SKM-1 treated with dmso at 0.1 percent for 144 hours (cell line): ENCODE results near the gene ICE2.

Experiments used
- DNase-seq: peaks from one replicate; lab custom pipeline; 2025; ENCODE audit not compliant: unreplicated experiment; lab: John Stamatoyannopoulos, UW

Gene ICE2

DNA sequence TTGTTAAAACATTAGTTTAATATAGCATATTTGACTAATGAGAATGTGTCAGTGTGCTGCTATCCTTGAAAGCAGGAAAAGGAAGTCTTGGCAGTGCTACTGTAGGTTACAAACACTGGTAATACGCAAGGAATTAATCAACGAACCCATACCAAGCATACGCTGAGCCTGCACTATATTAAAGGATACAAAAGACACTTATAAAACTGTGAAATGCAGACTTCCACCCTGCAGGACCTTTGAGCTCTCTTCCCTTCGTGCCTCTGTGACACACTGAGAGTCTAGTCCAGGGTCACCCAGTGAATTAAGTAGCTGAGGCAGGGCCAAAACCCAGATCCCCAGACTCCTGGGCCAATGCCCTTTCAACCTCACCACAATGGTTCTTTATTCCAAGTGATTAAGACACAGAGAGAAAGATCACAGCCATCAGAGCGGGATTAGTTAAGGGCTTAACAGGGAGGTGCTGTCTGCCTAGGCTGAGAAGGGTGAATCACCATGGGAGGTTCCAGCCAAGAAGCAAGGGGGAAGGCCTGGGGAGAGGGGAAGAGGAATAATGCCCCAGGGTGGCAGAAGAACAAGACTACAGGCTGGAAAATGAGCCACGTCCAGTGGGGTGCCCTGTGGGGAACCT is 88.0 kb downstream of the ICE2 start:
- DNase-seq: no peak

DNA sequence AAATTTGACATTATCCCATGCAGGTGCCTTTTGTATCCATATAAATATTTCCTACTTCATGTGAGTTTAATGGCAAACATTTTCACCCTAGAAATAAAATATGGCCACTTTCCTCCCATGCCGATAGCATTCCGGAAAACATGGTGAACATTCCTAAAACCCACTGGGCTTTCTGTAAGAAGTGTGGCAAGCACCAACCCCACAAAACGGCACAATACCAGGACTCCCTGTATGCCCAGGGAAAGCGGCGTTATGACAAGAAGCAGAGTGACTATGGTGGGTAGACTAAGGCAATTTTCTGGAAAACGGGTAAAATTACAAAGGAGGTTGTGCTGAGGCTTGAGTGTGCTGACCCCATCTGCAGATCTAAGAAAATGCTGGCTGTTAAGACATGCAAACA is 88.7 kb downstream of the ICE2 start:
- no peak for DNase-seq

DNA sequence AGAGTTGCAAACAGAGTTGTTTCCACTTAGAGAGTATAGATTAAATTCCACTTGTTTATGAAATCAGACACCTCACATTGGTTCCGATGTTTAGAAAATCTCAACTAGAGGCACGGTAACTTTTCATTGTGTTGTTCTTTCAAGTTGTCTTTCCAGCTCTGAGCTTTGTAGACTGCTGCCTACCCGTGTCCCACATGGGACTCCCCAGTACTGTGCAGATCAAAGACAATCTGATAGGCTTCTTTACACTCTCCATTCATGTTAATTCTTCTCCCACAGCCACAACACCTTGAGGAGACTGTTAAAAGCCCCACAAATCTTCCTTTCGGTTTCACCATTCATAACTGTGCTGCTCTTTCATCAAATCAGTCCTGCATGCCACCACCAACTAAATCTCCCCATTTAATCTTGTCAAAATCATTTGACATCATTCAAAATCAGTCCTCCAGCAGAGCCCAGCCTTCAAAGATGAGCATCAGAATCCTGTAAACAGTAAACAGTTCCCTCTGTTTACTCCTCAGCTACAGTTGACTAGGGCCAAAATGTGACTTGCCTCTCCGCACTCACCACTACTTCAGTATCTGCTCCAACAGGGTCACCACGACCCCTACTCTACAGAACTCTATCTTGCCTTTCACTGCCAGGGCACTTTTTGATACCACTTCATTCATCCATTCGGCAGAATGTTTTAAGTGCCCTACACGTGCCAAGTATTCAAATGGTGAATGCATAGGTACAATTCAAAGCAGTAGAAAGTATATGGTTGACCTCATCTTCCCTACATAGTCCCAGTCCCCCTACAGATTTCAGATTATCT is 89.5 kb downstream of the ICE2 start:
- no peak for DNase-seq

DNA sequence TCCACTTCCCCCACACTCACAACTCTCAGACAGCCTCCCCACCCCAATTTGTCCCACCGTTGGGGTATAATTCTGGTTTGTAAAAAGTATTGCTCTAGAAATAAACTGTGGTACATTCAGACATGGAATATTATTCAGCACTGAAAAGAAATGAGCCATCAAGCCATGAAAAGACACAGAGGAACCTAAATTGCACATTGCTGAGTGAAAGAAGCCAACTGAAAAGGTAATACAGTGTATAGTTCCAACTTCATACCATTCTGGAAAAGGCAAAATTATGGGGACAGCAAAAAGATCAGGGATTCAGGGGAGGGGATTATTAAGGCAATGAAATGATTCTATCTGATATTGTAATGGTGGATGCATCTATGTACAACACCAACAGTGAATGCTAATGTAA is 91.6 kb downstream of the ICE2 start:
- no peak for DNase-seq

DNA sequence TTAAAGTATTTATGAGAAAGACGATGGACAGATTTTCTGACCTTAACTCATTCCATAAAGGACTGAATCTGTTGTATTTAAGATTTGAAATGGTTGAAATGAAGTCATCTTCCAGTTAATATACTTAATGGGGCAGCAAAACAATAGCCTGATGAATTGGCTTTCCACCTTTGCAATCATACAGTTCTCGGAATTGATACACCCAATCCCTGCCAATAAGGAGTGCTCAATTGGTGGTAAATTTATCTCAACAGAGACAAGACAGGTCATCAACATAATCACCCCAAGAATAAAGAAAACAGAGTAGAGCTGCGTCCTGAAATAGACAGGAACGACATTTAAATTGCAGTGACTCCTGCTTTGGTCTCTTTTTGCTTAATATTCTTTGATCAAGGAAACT is 92.3 kb downstream of the ICE2 start:
- DNase-seq: no peak

DNA sequence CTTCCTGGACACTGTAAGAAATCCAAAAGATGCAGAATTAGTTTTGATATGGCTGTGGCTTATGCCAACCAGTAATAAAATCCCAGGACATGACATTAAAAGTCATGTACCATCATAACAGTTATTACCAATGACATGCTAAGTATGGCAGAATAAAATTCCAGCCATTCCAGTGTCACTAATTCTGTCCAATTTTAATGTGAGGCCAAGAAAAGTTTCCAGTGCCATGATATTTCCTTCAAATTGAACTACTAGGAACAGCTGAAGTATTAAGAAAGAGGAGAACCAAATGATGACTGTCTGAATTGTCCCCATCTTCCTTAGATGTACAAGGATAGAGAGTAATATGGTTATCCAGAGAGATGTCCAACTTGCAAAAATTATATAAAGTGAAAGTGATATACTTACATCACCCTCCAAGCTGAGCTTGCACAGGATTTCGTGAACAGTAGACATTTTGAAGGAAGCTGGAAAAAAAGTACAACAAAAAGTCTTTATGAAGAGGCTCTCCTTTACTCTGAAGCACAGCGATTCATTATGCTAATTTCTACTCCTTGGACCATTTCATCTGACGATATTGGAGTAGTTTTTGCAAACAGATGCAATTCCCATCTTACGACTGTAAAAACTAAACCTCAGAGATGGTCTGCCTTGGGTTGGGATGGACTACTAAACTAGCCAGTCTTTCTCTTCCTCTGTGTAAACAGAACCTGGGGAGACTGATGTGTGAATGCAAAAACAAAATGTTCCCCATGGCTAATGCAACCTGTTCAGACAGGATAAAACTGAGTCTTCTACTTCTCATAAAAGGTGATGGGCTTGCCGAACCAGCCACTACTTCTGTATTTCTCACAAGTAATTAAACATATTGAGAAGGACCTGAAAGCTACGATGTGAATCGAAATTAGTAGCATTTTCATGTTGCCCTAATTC is 93.1 kb downstream of the ICE2 start:
- no peak for DNase-seq

DNA sequence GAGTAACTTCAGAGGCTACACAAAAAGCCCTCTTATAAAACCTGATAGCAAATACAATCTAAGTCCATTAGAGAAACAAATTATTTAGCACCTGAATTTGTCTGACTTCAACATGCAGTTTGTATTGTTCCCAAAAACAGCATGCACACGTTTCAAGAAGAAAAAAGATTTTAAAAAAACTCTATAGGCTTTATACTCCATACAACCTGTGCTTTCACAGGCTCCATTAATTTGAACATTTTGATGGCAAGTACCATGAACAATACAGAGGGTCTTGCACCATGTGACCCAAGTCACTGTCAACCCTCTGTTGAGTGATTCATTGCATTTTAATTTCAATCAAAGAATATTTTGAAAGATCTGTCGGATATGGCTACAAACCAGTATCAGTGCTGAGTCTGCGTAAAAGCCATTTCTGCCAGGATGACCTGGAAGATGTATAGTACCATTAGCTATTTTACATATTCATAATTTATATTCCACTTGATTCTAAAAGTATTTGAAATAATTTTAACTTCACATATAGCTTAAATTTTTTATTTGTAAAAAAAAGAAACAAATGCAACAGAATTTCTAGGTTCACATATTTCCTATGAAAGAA is 94.3 kb downstream of the ICE2 start:
- no peak for DNase-seq

DNA sequence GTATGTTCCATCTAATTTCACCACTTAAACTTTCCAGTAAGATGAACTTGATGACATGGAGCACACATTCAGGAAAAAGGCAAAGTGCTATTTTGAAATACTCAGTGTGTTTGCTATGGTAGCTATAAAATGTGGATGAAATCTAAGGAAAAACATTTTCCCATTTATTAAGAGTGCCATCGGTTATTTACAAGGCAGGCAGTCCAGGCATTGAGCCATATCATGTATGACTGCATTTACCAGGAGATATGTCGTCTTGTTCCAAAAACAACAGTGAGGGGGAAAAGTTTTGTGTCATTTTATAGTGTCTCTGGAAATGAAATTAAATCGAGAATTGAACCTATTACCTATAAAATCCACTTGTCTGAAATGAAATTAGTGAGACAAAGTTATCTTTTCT is 94.9 kb downstream of the ICE2 start:
- no peak for DNase-seq

DNA sequence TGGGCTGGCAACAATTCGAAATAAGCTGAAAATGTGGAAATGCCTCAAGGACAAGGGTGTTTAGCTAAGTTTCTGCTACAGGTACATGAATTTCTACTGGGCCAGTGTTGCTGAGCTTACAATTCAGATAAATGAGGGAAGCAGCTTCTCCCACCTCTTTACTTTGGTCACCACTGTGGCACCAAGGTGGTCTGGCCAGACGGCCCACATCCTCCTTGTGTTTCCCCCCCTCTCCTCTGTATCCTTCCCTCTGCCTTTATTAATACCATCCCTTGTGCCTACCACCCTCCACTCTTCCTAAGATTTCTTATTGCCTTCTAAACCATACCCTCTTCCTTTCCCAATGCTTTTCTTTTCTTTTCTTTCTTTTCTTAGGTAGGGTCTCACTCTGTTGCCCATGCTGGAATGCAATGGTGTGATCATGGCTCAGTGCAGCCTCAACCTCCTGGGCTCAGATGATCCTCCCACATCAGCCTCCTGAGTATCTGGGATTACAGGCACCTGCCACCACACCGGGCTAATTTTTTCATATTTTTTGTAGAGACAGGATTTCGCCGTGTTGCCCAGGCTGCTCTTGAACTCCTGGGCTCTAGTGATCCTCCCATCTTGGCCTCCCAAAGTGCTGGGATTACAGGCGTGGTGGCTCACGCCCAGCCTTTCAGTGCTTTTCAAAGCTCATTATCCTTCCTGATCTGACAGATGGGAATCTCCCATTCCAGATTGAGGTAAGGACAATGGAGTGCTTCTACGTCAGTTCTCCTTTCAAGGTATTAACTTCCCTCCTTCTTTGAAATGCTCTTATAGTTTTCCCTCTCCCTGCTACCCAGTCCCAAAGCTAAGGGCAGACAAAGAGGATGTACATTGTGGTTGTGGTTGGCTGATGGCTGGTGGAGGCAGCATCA is 95.9 kb downstream of the ICE2 start:
- DNase-seq: no peak

DNA sequence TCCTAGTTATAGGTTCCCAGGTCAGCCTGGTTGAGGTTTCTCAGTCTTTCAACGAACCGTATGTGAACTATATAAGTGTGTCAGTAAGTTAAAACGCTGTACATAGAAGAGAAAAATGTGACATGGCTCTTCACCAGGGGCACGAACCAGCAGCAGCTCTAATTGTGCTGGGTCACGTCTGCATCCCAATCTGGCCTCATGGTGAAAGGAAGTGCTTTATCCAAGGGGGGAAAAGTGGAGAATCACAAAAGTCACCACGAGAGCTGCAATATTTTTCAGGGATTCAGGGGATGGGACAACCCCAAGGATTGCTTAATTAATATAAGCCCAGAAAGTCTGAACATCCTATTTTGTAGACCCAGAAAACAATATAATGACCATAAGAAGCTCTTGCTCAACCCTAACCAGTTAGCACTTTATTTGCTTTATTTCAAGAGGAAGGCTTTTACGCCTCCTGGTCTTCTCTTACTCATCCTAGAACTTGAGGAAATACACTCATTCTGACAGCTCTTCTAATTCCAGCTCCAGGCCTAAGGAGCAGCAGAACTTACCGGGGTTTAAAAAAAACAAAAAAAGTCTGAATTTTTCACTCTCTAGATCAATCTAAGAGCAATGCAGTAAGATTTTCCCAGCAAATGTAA is 97.7 kb downstream of the ICE2 start:
- no peak for DNase-seq

DNA sequence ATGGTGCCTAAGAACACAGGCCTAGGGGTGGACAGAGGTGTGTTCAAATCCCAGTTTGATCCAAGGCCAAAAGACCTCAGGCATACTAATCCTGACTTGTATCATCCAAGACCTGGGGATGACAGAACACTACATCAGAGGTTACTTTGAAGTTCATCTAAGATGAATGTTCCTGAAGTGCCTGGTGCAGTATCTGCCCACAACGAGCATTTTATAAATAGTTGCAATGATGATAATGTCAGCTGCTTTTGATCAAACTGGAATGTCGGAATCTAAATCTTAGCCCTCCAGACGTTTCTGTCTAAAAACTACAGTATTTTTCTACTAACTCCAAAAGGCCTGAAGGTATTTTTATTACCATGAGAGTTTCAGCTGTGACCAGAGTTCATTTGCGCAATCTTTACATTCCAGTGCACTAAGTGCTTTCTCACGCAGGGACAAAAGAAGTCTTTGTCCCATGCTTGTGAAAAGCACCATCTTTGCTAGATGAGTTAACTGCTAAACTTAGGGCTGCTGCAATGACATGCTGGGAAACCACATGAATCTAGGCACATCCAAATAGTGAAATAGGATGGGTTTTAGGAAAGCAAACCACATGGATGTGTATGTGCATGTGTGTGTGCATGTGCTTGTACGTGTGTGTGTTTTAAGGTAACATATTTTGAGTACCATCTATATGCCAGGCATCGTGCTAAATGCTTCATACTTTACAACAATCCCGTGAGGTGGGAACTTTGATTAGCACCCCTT is 99.2 kb downstream of the ICE2 start:
- no peak for DNase-seq

DNA sequence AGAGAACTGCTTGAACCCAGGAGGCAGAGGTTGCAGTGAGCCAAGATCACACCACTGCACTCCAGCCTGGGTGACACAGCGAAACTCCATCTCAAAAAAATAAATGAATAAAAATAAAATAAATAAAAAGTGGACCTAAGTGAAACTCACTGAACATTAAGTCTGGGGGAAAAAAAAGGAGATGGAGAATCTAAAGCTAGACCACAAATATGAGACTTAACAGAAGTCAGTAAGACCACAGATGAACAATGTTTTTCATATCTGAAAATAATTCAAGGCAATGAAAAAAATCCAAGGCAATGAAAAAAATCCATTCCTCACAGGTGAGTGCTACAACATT is 99.8 kb downstream of the ICE2 start:
- DNase-seq: no peak

DNA sequence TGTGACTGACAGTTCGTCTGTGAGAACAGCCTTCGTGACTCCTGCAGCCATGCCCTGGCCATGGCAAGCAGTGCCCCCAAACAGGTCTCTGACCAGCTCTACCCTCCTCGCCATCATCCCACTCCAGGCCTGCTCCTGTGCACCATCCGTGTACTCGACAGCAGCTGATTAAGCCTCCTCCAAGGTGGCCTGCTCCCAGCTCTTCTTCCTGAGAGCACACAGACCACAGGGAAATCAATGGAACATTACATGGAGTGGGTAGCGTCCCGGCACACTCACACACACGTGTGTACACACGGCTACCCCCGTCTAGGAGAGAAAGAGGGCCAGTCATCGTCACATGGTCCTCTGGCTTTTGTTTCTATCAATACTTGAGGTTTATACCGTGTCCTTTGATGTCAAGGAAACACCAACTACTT is 102.3 kb downstream of the ICE2 start:
- no peak for DNase-seq

DNA sequence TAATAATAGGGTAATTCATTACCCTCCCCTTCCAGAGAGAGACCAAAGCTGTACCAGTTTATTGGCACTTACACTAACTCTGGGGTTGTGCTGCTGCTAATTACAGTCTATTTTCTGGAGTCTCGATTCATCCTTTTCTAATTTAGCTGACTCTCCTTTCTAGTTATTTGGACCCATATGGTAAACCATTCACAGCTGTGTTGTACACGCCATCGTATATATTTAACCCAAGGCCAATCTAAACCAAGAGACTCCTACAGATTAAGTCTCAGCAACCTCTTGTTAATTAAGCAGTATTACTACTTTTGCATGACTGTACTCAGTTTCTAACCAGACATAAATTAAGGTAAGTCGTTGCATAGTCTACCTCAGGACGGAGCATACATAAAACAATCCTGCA is 103.6 kb downstream of the ICE2 start:
- DNase-seq: no peak

DNA sequence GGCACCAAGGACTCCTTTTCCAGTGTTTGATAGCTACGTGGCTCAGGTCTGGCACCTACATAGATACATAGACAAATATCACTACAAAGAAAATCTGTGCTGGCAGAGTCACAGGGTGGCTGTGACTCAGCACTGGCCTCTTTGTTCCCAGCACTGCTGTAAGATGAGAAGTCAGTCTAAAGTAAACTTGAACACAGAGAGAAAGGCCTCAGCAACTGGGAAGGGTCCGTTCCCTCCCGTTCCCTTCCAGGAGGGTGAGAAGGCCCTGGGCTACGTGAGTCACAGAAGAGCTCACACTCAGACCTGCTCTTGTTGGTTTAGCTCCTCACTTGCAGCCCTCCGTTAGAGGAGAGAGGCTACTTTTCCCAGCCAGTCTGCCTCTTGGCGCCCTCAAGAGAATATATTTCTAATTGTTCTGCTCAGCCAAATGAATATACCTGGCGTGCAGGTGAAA is 104.3 kb downstream of the ICE2 start:
- no peak for DNase-seq

DNA sequence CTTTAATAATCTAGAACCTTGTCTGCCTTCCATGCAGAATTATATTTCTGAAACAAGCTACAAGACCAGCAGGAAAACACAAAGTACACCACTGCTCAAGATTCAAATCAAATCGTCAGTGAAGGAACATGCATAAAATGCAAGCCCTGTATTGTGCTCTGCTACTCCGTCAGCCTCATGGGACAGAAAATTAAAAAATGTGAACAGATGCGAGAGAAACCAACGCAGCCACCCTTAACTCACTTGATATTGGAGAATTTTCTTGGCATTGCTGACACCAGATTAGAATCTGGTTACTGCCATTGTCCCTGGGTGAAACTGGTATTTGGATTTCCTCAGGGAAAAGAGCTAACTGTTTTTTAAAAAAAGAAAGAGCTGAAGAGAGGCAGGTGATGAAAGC is 104.7 kb downstream of the ICE2 start:
- no peak for DNase-seq

DNA sequence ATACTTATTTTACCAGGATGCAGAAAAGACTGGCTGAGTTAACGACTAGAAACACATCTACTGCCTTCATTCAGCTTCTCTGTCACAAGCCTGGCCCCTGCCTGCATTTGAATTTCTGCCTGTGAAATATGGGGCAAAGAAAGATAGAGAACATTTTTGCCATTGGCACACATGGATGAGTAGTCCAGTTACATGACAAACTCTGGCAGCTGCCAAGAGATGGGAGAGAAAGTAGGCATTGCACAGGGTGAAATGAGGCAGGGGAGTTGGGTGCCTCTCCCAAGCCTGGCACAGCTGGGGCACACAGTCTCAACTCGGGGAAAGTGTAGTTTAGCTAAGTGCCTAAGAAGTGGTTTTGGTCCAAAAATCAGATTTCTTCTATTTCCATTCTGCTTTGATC is 105.2 kb downstream of the ICE2 start:
- no peak for DNase-seq

DNA sequence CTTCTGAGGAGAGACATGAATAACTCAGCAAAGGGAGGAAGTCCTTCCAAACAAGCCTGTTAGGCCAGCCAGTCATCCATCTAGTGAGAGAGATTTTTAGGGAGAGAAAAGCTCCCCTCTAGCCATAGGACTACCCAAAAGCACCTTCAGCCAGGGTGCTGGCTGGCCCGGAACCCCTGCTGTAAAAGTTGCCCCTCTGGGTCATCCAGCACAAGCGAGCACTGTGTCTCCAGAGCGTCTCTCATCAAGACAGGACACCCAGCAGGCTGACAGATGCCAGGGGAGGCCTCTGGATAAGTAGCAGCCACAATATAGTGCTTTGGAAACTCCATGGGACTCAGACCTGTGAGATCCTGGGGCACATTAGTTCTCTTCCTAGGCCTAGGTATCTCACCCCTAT is 105.6 kb downstream of the ICE2 start:
- no peak for DNase-seq

DNA sequence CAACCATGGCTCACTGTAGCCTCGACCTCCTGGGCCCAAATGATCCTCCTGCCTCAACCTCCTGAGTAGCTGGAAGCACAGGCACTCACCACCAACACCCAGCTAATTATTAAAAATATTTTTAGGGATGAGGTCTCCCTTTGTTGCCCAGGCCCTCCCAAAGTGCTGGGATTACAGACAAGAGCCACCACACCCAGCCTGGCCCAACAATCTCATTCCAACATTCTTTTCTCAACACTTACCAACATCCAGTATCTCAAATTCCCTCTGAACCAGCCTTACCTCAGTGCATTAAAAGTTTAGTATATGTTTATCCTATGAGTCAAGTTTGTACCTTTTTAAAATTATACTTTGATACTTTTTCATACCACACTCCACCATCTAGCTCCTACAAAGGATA is 106.2 kb downstream of the ICE2 start:
- DNase-seq: no peak
